ENCODE results near the gene KLF11.

KLF11 gene

DNA sequence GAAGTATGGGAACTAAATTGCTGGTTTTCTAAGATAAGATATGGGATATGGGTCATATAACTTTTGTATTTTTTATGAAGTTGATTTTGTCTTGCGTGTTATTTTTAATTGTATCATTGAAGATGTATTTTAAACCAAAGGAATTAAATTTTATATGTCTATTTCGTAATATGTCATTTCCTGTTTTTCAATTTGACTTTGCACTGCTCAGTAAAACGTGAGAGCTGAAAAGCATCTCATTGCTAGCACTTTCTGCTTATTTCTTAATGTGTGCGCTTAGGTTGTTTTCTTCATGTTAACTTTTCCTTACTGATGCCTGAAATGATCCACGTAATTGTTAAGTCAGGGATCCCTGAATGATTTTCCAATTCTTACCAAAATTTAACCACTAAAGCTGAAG lies 41.2 kb upstream of the KLF11 start:
- DNase-seq (ENCODE audit: insufficient read length, low spot score): no peak
- FAIRE-seq: no peak
- TF ChIP-seq SPI1 (IDR thresholded peaks at IDR 0.05; ENCODE audit: low read depth, low read length): no peak
- no peak for TF ChIP-seq POLR2AphosphoS5 (IDR thresholded peaks at IDR 0.05; ENCODE audit: low read depth, low read length)
- no peak for TF ChIP-seq TAF1 (IDR thresholded peaks at IDR 0.05; ENCODE audit: low read depth, low read length)
- no peak for TF ChIP-seq POU2F2 (IDR thresholded peaks at IDR 0.05; ENCODE audit: low read depth, low read length)
- no peak for TF ChIP-seq POLR2A (IDR thresholded peaks at IDR 0.05; ENCODE audit: low read depth, low read length)

DNA sequence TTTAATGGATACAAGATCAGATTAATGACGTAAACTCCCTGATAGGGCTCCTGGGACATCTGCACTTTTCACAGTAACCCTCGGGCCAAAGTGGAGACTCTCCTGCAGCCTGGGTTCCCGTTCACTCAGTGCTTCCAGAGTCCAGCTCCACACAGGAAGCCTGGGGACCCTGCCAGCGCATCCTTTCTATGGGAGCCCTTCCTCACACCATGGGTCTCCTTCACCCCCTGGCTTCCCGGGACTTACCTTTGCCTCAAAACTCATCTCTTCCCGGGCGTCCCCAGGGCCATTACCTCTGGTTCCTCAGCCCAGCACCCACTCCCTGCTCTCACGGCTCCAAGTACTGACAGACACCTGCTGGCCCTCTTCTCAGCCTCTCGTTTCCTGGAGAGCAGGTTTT lies 40.7 kb upstream of the KLF11 start:
- DNase-seq (ENCODE audit: insufficient read length, low spot score) (no peak), FAIRE-seq (no peak)
- TF ChIP-seq PAX5 (IDR thresholded peaks at IDR 0.05; ENCODE audit: insufficient read depth, low read length, severe bottlenecking): no peak
- no peak for TF ChIP-seq POLR2A (IDR thresholded peaks at IDR 0.05; ENCODE audit: low read depth, low read length)
- no peak for TF ChIP-seq SPI1 (IDR thresholded peaks at IDR 0.05; ENCODE audit: low read depth, low read length)
- TF ChIP-seq POLR2AphosphoS5 (IDR thresholded peaks at IDR 0.05; ENCODE audit: low read depth, low read length): no peak
- TF ChIP-seq POU2F2 (IDR thresholded peaks at IDR 0.05; ENCODE audit: low read depth, low read length): no peak
- no peak for TF ChIP-seq TAF1 (IDR thresholded peaks at IDR 0.05; ENCODE audit: low read depth, low read length)

DNA sequence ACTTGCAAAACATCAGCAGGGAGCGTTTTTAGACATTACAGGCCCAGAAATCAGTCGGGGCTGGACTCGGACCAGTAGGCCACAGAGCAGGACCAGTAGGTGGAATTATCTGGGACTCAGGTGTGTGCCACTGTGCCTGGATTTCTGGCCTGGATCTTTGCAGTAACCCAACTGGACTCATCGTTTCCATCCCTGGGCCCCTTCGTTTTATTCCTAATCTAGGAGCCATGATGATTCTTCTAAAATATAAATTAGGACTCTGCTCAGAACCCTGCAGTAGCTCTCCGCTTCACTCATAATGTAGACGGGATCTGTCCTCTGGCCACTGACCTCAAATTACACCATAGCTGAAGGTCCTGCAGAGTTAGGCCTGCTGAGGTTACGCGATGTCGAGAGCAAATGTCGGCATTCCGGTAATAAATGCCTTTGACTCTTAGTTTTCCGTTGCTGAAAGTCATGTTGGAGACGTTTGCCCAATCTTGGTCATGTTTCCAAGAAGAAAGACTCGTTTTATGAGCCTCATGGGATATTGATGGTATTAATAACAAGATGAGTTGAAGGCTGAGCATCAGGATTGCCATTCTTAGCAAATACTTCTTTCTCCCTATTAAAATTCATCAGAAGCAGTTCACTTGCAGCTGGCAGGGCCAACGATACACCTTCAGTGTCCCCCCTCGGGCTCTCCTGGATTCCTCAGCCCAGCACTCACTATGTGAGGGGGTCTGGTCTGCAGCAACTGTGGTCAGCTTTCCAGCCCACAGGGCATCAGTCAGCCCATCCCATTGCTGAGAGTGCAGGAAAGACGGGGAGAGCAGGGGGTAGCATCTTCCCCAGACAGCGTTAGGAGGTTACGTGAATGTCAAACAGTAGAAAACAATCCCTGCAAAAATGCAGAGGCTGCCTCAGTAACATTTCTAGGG lies 39.9 kb upstream of the KLF11 start:
- no peak for TF ChIP-seq PAX5 (IDR thresholded peaks at IDR 0.05; ENCODE audit: insufficient read depth, low read length, severe bottlenecking)
- TF ChIP-seq SPI1 (IDR thresholded peaks at IDR 0.05; ENCODE audit: low read depth, low read length): no peak
- TF ChIP-seq POLR2A (IDR thresholded peaks at IDR 0.05; ENCODE audit: low read depth, low read length): no peak
- TF ChIP-seq TAF1 (IDR thresholded peaks at IDR 0.05; ENCODE audit: low read depth, low read length): no peak
- no peak for TF ChIP-seq POU2F2 (IDR thresholded peaks at IDR 0.05; ENCODE audit: low read depth, low read length)
- FAIRE-seq: no peak
- no peak for DNase-seq (ENCODE audit: insufficient read length, low spot score)

DNA sequence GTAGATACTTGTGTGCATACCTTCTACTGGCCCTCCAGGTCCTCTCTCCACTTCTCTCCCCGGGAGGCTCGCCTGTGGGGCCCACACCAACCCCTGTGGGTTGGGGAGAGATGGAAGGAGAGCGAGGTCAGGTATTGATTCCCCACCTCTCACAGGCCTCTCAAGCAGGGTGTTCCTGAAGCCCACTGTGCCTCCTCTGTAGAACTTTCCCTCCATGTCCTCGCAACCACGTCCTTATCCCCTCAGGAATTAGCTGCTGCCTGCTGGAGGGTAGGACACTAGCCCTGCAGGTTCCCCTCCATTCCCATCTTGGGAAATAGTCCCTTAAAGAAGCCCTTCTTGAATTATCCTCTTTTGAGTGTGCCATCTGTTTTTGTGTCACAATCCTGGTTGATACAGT lies 38.9 kb upstream of the KLF11 start:
- no peak for TF ChIP-seq SPI1 (IDR thresholded peaks at IDR 0.05; ENCODE audit: low read depth, low read length)
- TF ChIP-seq POLR2A (IDR thresholded peaks at IDR 0.05; ENCODE audit: low read depth, low read length): no peak
- TF ChIP-seq POLR2AphosphoS5 (IDR thresholded peaks at IDR 0.05; ENCODE audit: low read depth, low read length): no peak
- no peak for TF ChIP-seq PAX5 (IDR thresholded peaks at IDR 0.05; ENCODE audit: insufficient read depth, low read length, severe bottlenecking)
- no peak for TF ChIP-seq POU2F2 (IDR thresholded peaks at IDR 0.05; ENCODE audit: low read depth, low read length)
- TF ChIP-seq TAF1 (IDR thresholded peaks at IDR 0.05; ENCODE audit: low read depth, low read length): no peak
- DNase-seq (ENCODE audit: insufficient read length, low spot score) (no peak), FAIRE-seq (no peak)

DNA sequence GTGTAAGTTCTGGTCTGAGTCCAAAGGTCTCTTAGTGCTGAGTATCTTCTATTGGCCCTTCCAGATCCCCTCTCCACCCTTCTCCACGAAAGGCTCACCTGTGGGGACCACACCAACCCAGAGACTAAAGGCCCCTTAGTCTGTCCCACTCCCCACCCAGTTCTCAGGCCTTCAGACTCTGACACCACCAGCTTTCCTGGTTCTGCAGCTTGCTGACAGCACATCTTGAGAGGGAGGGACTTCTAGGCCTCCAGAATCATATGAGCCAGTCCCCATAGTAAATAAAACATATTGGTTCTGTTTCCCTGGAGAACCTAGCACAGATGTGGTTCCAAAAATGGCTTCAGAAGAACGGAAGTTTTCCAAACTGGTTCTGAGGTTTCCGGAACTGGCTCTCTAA lies 38.5 kb upstream of the KLF11 start:
- no peak for TF ChIP-seq POLR2A (IDR thresholded peaks at IDR 0.05; ENCODE audit: low read depth, low read length)
- no peak for TF ChIP-seq SPI1 (IDR thresholded peaks at IDR 0.05; ENCODE audit: low read depth, low read length)
- TF ChIP-seq POLR2AphosphoS5 (IDR thresholded peaks at IDR 0.05; ENCODE audit: low read depth, low read length): no peak
- no peak for TF ChIP-seq PAX5 (IDR thresholded peaks at IDR 0.05; ENCODE audit: insufficient read depth, low read length, severe bottlenecking)
- no peak for TF ChIP-seq POU2F2 (IDR thresholded peaks at IDR 0.05; ENCODE audit: low read depth, low read length)
- TF ChIP-seq TAF1 (IDR thresholded peaks at IDR 0.05; ENCODE audit: low read depth, low read length): no peak
- DNase-seq (ENCODE audit: insufficient read length, low spot score): no peak
- no peak for FAIRE-seq

DNA sequence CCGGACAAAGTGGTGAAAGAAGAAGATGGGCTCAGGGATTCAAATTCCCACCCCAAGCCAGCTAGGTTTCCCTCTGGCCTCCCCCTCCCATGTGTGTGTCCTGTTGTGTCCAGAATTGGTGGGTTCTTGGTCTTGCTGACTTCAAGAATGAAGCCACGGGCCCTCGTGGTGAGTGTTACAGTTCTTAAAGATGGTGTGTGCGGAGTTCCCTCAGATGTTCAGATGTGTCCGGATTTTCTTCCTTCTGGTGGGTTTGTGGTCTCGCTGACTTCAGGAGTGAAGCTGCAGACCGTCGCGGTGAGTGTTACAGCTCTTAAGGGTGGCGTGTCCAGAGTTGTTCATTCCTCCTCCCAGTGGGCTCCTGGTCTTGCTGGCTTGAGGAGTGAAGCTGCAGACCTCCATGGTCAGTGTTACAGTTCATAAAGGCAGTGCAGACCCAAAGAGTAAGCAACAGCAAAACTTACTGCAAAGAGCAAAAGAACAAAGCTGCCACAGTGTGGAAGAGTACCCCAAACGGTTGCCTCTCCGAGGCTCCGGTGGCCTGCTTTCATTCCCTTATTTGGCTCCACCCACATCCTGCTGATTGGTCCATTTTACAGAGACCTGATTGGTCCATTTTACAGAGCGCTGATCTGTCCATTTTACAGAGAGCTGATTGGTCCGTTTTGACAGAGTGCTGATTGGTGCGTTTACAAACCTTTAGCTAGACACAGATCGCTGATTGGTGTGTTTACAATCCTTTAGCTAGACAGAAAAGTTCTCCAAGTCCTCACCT lies 37.7 kb upstream of the KLF11 start:
- FAIRE-seq (no peak), DNase-seq (ENCODE audit: insufficient read length, low spot score) (no peak)
- TF ChIP-seq TAF1 (IDR thresholded peaks at IDR 0.05; ENCODE audit: low read depth, low read length) (no peak), POLR2AphosphoS5 (IDR thresholded peaks at IDR 0.05; ENCODE audit: low read depth, low read length) (no peak), SPI1 (IDR thresholded peaks at IDR 0.05; ENCODE audit: low read depth, low read length) (no peak), POU2F2 (IDR thresholded peaks at IDR 0.05; ENCODE audit: low read depth, low read length) (no peak), PAX5 (IDR thresholded peaks at IDR 0.05; ENCODE audit: insufficient read depth, low read length, severe bottlenecking) (no peak), POLR2A (IDR thresholded peaks at IDR 0.05; ENCODE audit: low read depth, low read length) (no peak)

DNA sequence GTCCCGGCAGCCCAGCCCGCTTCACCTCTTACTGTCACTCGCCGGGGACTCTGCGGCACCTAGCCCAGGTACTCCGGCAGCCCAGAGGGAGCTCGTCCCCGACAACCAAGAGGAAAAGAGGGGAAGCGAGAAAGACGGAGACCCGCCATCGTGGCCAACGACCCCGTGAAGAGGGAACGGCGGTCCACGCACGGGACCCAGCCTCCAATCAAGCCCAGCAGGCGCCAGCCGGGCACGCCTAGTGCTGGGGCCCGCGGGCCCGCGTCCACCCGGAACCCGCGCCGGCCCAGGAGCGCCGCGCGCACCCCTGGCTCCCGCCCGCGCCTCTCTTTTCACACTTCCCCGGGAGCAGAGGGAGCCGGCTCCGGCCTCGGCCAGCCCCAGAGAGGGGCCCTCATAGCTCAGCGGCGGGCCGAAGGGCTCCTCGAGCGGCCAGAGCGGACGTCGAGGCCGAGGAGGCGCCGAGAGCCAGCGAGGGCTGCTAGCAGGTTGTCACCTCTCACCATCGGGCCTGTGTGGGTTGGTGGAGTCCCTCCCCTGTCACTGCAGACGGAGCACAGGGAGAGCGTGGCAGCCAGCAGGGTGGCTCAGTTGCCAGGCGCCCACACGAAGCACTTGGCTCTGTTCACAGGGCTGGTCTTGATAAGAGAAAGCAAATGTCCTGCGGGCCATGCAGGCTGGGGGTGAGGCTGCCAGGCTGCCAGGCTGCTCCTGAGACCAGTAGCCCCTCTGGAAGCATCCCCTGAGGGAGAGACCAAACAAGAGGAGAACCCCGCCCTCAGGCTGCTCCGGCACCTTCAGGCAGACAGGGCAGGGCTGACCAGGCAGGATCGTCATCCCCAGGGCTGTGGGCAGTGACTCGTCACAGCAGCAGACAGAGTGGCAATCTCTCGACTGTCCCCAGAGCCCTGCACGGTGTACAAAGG lies 36.9 kb upstream of the KLF11 start:
- FAIRE-seq: no peak
- DNase-seq (ENCODE audit: insufficient read length, low spot score): no peak
- no peak for TF ChIP-seq POLR2A (IDR thresholded peaks at IDR 0.05; ENCODE audit: low read depth, low read length)
- TF ChIP-seq PAX5 (IDR thresholded peaks at IDR 0.05; ENCODE audit: insufficient read depth, low read length, severe bottlenecking): no peak
- no peak for TF ChIP-seq POU2F2 (IDR thresholded peaks at IDR 0.05; ENCODE audit: low read depth, low read length)

DNA sequence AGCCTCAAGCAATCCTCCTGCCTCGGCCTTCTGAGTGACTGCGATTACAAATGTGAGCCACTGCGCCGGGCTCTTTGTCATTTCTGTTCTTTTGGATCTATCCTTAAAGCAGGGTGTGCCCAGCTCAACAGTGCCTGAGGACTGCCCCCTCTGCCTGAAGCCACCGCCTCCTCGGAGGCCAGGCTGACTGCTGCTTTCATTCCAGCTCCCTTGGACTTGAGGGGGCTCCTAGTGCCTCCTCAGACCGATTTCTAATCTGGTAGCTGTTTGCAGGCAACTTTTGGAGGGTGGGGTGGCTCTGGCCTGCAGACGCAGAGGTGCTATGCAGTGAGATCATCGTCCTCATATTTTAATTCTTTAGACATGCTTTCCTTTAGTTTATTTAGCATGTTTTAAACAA lies 35.9 kb upstream of the KLF11 start:
- DNase-seq (ENCODE audit: insufficient read length, low spot score) (no peak), FAIRE-seq (no peak)
- TF ChIP-seq POU2F2 (IDR thresholded peaks at IDR 0.05; ENCODE audit: low read depth, low read length): no peak
- TF ChIP-seq PAX5 (IDR thresholded peaks at IDR 0.05; ENCODE audit: insufficient read depth, low read length, severe bottlenecking): no peak
- TF ChIP-seq SPI1 (IDR thresholded peaks at IDR 0.05; ENCODE audit: low read depth, low read length): no peak
- TF ChIP-seq POLR2AphosphoS5 (IDR thresholded peaks at IDR 0.05; ENCODE audit: low read depth, low read length): no peak

All from GM12891 (cell line).